ENCODE results near the gene KLK1. TPM values are rescaled to one million over a fixed set of nuclear protein-coding genes. Genes with fewer than 3 reads are reported as not detected.
"Not testable (repeated sequence)": the region's sequence is repeated elsewhere in the genome, so short reads cannot be mapped to it uniquely, and the experiment has no call there.

The KLK1 gene
- total RNA-seq, 2 donors from 2014 or later = 104 to 130 TPM

- Histone ChIP-seq H3K9ac (ENCODE audit: low read depth in 2 of 2, low read length in 2 of 2) (no peak overlapping the region), H3K27ac (no peak overlapping the region), H3K9me3 (no peaks in the 10 kb centered on the region), H3K4me3 (no peak overlapping the region), H3K4me1 (no peaks in the 10 kb centered on the region), H3K27me3 (no peaks in the 10 kb centered on the region), H3K36me3 (no peaks in the 10 kb centered on the region)
- no peak for DNase-seq
- no peak for TF ChIP-seq CTCF (IDR thresholded peaks at IDR 0.05)
- intact Hi-C loops (cut with DNase I) = no loop called here
These were observed 11.1 kb downstream of the KLK1 start for GRCh38 chr19:50812474-50812873.

GRCh38 chr19:50811622-50812238 lies 11.9 kb downstream of the KLK1 start:
- H3K9ac ChIP-seq (ENCODE audit: low read depth in 2 of 2, low read length in 2 of 2); H3K27ac ChIP-seq; intact Hi-C loops (cut with DNase I); H3K4me1 ChIP-seq; DNase-seq; H3K4me3 ChIP-seq; H3K36me3 ChIP-seq; H3K27me3 ChIP-seq; H3K9me3 ChIP-seq: not testable (repeated sequence)

- Histone ChIP-seq H3K27me3 (no peaks in the 10 kb centered on the region), H3K4me3 (no peak overlapping the region), H3K9me3 (no peaks in the 10 kb centered on the region), H3K36me3 (no peaks in the 10 kb centered on the region), H3K4me1 (no peaks in the 10 kb centered on the region), H3K27ac (no peak overlapping the region), H3K9ac (ENCODE audit: low read depth in 2 of 2, low read length in 2 of 2) (no peak overlapping the region)
- intact Hi-C loops (cut with DNase I) = no loop called here
- no peak for DNase-seq
- no peak for TF ChIP-seq CTCF (IDR thresholded peaks at IDR 0.05)
These were observed 14.7 kb downstream of the KLK1 start for GRCh38 chr19:50808856-50809255.

- TF ChIP-seq CTCF (IDR thresholded peaks at IDR 0.05) = no peak
- Histone ChIP-seq H3K36me3 (no peaks in the 10 kb centered on the region), H3K9ac (ENCODE audit: low read depth in 2 of 2, low read length in 2 of 2) (peak overlapping the region; percentile 81 to 84), H3K4me3 (peak overlapping the region; percentile 98), H3K9me3 (no peaks in the 10 kb centered on the region), H3K4me1 (peaks cover 7% of the 10 kb centered on the region), H3K27ac (peak overlapping the region; percentile 93), H3K27me3 (no peaks in the 10 kb centered on the region)
- intact Hi-C loops (cut with DNase I) = no loop called here
- DNase-seq = peak; percentile 99
These were observed 18.9 kb downstream of the KLK1 start for GRCh38 chr19:50804420-50805272.

GRCh38 chr19:50803633-50804419 lies 19.8 kb downstream of the KLK1 start:
- no peak for TF ChIP-seq CTCF (IDR thresholded peaks at IDR 0.05)
- peak overlapping the region; percentile 93 for H3K27ac ChIP-seq
- H3K4me3 ChIP-seq = peak overlapping the region; percentile 98
- no peaks in the 10 kb centered on the region for H3K36me3 ChIP-seq
- H3K9ac ChIP-seq (ENCODE audit: low read depth in 2 of 2, low read length in 2 of 2) = peak overlapping the region; percentile 81 to 84
- no peaks in the 10 kb centered on the region for H3K9me3 ChIP-seq
- H3K27me3 ChIP-seq = no peaks in the 10 kb centered on the region
- DNase-seq = no peak
- intact Hi-C loops (cut with DNase I) = no loop called here
- H3K4me1 ChIP-seq = peaks cover 7% of the 10 kb centered on the region

Measured in colonic mucosa (tissue), 4 donors.